C4-2B (cell line): ENCODE results near the gene ATP1B2.

ENCODE experiments used
- CTCF ChIP-seq: fragments of 450-650 bp; conservative IDR thresholded peaks from 2 replicates; pipeline ENCODE4 v1.5.1; 2017; ENCODE audit warnings: mild to moderate bottlenecking
- ZFX ChIP-seq: fragments of 450-650 bp; IDR thresholded peaks from 2 replicates; pipeline ENCODE4 v1.6.1; 2017

- TF ChIP-seq CTCF, result no peak
- no peak for TF ChIP-seq ZFX
These were observed 38.1 kb downstream of the ATP1B2 start for GRCh38 chr17:7688808-7689316.
